Stimulated activated CD4-positive, alpha-beta T cell treated with anti-CD3 and anti-CD28 coated beads, Interleukin-2, amount 100 ng/mL, for 24 hours (primary cell): Measurements from ENCODE around the gene MRC2.

Experiments used
- DNase-seq, 2 donors: peaks; one replicate each; pipeline ENCODE4 v3.0.0-alpha.2; 2020

Gene MRC2

DNA sequence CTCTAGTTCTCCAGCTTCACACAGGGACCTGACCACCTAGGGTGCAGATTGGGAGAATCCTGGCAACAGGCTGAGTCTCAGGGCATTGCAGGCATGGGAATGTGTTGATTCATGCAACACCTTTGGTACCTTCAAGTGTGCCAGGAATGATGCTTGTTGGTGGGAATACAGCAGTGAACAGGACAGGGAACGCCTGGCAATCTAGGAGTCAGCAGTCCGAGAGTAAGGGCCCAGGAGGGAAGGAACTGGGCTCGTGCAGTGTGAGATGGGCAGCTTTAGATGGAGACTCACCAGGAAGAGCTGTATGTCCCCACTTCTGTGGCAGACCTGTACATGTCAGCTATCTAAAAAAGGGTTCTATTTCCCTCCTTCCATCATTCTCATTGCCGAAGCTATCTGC is 12.0 kb upstream of the MRC2 start:
- no peak for DNase-seq

DNA sequence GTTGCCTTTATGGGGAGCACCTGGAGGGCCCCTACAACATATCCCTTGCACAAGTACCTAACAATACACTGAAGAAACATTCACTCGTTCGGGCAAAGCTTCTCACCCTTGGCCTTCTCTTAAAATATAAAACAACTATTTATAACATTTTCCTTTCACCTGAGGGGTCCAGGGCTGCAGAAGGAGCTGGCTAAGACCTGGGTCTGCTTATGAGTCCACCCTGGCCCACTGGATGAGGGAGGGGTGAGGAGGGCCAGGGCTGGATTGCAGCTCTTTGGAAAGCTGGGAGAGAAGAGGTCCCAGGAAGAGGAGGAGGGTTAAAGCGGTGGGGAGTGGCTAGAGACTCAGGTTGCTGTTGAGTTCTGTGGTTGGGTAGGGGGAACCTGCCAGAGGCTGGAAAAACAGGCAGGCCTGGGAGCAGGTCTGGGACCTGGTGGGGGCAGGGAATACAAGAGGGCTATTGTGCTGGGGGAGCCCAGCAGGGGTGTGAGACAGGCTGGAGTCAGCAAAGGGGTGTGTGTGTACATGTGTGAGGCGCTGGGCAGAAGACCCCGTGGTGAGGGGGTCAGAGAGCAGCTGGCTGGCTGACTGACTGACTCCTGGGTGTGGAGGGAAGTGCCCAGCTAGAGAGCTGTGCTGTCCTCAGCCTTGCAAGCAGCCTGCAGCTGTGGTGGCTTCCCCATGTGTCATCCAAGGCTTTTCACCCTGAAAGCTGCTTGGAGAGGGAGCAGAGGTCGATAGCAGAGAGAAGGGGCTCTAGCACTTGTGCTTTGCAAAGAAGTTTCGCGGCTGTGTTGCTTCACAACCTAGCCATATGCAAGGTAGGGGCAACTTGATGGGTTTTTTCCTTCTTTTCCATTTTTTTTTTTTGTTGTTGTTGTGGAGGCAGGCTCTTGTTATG is 10.2 kb upstream of the MRC2 start:
- no peak for DNase-seq

GRCh38 chr17:62617894-62618472 is 9.5 kb upstream of the MRC2 start:
- DNase-seq, result no peak

DNA sequence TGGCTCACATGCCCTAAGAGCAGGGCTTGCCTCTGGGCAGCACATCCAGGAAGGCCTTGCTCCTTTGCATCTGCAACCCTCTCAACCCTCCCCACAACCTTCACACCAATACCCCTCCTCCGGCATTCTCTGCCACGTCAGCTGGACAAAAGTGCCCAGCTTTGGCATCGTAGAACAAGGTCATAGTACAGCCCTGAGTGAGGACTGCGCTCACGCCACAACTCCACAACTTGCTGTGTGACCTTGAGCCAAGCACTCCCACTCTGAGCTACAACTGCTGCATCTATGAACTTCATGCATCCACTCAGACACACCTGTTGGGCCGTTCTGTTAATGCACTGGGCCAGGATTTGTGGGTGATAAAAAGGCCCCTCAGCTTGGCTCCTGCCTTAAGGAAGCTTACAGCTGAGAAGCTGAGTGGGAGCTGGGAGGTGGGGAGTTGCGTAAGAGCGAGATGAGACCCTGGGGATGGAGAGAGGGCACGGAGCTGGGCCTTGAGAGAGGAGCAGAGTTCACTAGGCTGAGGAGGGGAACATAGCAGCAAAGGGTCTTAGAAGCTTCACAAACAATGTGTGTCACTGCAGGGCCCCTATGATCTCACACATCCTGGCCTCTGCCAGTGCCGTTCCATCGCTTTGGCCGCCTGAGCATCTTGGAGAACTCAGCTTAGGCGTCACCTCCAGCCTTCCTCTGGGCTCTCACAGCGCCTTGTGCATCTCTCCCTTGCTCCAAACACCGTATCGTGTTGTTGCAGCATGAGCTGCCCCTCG is 8.6 kb upstream of the MRC2 start:
- DNase-seq, result no peak

GRCh38 chr17:62619417-62620155 is 7.9 kb upstream of the MRC2 start:
- DNase-seq, result no peak

DNA sequence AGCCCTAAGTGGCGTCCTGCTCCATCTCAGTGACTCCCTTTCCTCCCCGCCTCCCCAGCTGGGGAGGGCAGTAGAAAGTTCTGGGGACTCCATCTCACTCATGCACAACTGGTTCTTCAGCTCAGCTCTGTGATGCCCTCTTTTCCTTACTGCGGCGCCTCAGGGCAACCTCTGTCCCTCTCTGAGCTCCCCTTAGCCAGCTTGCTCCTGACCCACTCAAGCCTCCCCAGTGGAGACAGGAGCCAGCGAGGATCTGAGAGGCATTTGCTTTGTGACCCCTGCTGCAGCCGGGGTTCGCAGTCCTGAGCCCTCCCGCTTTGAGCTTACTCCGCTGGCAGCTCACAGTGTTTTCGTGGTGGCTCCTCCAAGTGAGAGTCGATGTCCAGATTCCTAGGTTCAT is 6.2 kb upstream of the MRC2 start:
- DNase-seq, result no peak

DNA sequence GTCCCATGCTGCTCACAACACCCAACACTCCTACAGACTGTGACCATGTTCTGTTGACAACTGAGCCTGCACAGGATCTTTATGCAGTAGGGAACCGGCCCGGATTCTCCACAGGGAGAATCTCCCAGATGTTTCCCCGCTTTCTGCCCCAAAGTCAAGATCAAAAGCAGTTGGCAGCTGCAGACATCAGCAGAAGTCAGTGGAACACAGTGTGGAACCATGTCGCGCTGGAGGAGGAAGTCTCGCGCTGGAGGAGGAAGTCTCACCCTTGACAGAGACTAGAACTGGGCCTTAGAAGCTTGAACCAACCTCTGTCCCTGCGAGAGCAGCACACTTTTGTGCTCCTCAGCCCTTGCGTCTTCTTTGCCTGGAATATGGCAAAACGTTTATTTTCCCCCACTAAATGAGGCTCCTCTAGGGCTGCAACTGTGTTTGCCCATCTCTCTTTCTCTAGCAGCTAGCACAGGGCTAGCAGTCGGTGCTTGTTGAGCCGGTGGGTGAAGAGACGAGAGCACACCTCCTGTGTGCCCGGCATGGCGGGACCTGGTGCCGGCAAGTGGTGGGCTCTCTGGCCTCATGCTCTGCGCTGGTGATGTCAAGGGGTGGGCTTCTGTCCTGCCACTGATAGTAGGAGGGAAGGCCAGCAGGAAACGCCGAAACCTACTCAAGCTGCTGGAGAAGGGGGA is 2.1 kb upstream of the MRC2 start:
- no peak for DNase-seq

DNA sequence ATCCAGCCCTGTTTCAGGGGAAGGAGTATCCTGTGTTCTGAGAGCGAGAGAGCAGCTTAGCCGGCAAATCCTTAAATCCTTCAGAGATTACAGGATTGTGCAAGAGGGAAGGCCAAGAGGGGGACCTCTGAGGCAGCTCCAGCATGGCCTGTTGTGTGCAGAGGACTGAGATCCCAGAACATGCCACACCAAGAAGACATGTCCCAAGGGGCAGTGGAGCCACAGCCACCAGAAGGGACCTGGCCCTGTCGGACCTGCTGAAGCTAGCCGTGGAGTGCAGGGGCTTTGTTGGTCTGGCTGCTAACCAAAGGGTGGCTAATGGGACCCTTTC is 1.6 kb upstream of the MRC2 start:
- DNase-seq, result no peak

DNA sequence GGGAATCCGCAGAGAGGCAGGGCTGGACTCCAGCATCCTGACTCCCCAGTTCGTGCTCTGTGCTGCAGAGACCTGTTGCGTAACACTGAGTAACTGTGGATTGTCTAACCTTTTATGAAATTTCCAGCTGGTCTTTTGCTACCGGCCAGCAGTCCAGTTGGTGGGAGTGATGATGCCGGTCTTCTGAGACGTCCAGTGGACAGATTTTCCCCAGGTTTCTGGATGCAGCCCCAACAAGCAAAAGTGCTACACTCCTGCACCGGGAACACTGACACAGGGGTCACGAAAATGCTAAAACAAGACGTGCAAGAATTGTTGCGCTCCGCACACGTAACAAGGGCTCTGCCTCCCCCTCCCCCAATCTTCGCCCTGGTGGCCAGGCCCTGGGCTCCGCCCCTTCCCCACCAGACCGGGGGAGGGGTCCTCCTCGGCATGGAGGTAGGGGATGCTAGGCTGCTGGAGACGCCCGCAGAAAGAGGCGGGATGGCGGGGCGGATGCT is 701 bp upstream of the MRC2 start:
- DNase-seq, result peak in 1 of 2 donors; percentile 25

DNA sequence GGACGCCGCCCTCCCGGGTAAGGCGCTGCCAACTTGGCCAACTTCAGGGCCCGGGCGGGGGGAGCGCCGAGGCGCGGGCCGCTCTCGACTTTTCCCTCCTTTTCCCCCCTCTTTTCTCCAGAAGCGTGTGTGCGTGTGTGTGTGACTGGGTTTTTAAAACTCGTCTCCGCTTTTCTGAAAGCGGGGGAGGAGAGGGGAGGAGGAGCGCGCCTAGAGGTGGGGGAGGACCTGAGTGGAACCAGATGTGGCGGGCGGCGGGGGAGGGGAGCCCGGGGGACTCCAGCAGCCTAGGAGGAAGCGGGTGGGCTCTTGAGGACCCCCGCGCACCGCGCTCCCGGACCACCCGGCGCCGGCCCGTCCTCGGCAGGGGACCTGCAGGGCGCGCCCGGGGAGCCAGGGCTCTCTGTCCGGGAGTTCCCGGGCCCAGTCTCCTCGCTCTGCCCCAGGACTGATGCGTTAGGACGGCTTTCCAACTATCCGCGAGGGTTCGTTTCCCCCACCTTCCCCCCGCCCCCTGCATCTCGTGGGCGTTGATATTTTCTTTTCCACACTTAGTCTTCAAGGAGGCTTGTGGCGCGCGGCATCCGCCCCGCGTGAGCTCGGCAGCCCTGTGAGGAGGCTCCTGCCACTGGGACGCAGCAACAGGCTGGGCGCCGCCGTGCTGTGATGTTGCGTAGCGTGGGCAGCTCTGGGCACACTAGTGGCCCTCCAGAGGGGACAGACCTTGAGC is 599 bp downstream of the MRC2 start:
- peak; percentile 51 to 64 for DNase-seq

- no peak for DNase-seq
These were observed 1.5 kb downstream of the MRC2 start for GRCh38 chr17:62628831-62629555.

- DNase-seq, result no peak
These were observed 2.3 kb downstream of the MRC2 start for GRCh38 chr17:62629556-62630364.

DNA sequence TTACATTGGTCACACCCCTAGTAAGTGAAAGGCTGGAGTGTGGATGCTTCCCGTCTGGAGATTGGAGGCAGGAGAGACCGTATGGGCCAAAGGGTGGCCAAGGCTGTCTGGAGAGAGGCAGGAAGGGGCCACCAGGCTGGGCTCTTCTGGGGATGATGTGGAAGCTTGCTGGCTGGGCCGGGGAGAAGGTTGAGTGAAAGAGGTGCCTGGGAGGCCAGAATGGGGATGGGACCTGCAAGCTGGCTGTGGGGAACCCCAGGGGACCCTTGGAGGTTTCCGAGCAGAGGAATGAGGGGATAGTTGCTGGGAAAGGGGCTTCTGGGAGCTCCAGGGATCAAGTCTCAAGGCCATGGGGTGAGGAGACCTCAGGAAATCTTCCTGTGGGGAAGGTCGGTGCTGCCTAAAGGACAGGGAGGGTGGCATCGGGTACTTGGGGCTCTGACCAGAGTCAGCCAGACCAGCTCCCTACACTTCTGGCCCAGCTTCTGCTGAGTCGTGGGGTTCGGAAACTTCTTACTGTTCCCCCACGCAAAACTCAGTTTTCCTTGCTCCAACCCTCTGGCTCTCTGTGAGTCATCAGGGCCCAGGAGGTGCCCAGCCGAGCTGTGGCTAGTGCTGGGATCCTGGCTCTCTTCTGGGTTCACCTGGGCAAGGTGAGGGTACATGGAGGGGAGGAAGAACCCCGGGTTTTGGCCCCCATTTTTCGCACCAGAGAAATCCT is 3.1 kb downstream of the MRC2 start:
- no peak for DNase-seq

DNA sequence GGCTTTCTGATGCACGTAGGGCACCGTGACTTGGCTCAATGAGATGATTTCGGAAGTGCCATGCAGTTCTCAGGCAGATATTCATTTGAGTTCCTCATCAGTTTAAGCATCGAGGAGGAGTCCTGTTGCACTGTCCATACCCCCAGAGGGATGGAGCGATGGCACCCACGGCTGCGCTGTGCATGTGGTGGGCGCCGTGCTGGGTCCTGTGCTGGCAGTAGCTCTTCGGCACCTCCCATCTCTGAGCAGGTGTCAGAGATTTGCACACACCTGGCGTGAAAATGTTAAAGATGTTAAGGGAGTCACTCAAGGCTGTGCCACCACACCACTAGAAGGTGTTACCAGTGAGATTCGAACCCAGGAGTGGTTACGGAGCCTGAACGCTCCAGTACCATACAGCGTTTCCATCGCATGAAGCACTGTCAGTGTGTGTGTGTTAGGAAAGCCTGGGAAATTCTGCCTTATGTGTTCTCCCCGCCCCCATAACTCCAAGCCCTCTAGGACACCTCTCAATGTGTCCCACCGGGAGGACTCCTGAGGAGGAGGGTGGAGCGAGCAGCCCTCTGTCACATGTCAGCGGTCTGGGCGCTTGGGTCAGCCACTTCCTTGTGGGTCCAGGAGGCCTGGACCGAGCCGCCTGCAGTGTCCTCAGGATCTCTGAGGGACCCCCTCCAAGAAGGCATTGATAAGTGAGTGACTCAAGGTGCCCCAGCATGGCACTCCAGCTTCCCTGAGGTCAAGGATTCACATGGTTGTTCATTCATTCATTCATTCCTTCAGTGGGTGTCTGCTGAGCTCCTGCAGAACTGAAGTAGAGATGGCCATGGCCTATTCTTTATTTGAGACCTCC is 3.8 kb downstream of the MRC2 start:
- no peak for DNase-seq

GRCh38 chr17:62631936-62632924 is 4.8 kb downstream of the MRC2 start:
- no peak for DNase-seq

DNA sequence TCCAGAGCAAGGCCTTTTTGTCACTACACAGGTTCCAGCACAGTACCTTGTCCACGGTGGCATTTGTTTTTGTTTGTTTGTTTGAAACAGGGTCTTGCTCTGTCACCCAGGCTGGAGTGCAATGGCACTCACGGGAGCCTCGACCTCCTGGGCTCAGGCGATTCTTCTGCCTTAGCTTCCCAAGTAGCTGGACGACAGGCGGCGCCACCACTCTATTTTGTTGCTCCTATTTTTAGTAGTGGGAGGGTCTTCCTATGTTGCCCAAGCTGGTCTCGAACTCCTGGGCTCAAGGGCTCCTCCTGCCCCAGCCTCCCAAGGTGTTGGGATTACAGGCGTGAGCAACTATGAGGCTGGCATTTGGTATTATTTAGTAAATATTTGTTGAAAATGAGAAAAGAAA is 10.3 kb downstream of the MRC2 start:
- no peak for DNase-seq

DNA sequence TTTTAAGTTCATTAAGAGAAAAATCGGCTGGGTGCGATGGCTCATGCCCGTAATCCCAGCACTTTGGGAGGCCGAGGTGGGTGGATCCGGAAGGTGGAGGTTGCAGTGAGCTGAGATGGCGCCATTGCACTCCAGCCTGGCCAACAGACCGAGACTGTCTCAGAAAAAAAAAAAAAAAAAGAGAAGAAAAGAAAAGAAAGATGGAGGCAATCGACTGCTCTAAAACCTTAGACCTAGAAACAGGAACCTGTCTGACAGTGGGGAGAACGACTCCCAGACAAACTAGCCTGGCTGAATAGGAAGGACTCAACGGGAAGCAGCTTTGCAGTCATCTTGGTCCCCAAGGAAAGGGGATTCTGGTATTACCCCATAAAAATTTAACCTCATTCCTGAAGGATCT is 13.7 kb downstream of the MRC2 start:
- DNase-seq, result no peak
